ENCODE results near the gene COCH. TPM values are rescaled to one million over a fixed set of nuclear protein-coding genes. Genes with fewer than 3 reads are reported as not detected.
"Not testable (repeated sequence)": the region's sequence is repeated elsewhere in the genome, so short reads cannot be mapped to it uniquely, and the experiment has no call there.

The COCH gene
- total RNA-seq, 2 experiments from 2014 or later, result 0.10 to 0.33 TPM

GRCh38 chr14:30884901-30885300 is 10.5 kb downstream of the COCH start:
- no peak overlapping the region for H3K27ac Mint-ChIP-seq
- H3K27me3 Mint-ChIP-seq, result no peaks in the 10 kb centered on the region
- POLR2A ChIA-PET, result no interaction called here
- no peaks in the 10 kb centered on the region for H3K9me3 Mint-ChIP-seq
- peaks cover 7% of the 10 kb centered on the region for H3K4me1 Mint-ChIP-seq
- CTCF ChIA-PET, result no interaction called here
- DNase-seq, result no peak
- no peaks in the 10 kb centered on the region for H3K36me3 Mint-ChIP-seq (ENCODE audit: low read depth)
- H3K4me3 Mint-ChIP-seq, result no peak overlapping the region

GRCh38 chr14:30885840-30886740 is 11.7 kb downstream of the COCH start:
- Mint-ChIP-seq H3K27ac (no peak overlapping the region), H3K4me3 (no peak overlapping the region), H3K27me3 (no peaks in the 10 kb centered on the region), H3K9me3 (no peaks in the 10 kb centered on the region), H3K4me1 (peaks cover 7% of the 10 kb centered on the region), H3K36me3 (ENCODE audit: low read depth) (no peaks in the 10 kb centered on the region)
- ChIA-PET CTCF (no interaction called here), POLR2A (no interaction called here)
- DNase-seq, result no peak

- CTCF ChIA-PET, result no interaction called here
- Mint-ChIP-seq H3K27ac (no peak overlapping the region), H3K27me3 (no peaks in the 10 kb centered on the region), H3K9me3 (no peaks in the 10 kb centered on the region), H3K4me1 (peaks cover 1% of the 10 kb centered on the region), H3K4me3 (no peak overlapping the region), H3K36me3 (ENCODE audit: low read depth) (no peaks in the 10 kb centered on the region)
- no peak for DNase-seq
- POLR2A ChIA-PET, result no interaction called here
Observed at GRCh38 chr14:30888480-30889243, 14.3 kb downstream of the COCH start.

GRCh38 chr14:30889244-30889594 is 14.9 kb downstream of the COCH start:
- Mint-ChIP-seq H3K36me3 (ENCODE audit: low read depth) (no peaks in the 10 kb centered on the region), H3K9me3 (no peaks in the 10 kb centered on the region), H3K27ac (no peak overlapping the region), H3K27me3 (no peaks in the 10 kb centered on the region), H3K4me3 (no peak overlapping the region), H3K4me1 (peaks cover 1% of the 10 kb centered on the region)
- DNase-seq, result no peak
- ChIA-PET POLR2A (no interaction called here), CTCF (no interaction called here)

GRCh38 chr14:30893819-30894218 is 19.5 kb downstream of the COCH start:
- POLR2A ChIA-PET, result no interaction called here
- Mint-ChIP-seq H3K27me3 (no peaks in the 10 kb centered on the region), H3K27ac (no peak overlapping the region), H3K36me3 (ENCODE audit: low read depth) (peaks cover 12% of the 10 kb centered on the region), H3K4me3 (no peak overlapping the region), H3K4me1 (peaks cover 1% of the 10 kb centered on the region), H3K9me3 (no peaks in the 10 kb centered on the region)
- no peak for DNase-seq
- CTCF ChIA-PET, result no interaction called here

- Mint-ChIP-seq H3K4me3 (no peak overlapping the region), H3K36me3 (ENCODE audit: low read depth) (peaks cover 19% of the 10 kb centered on the region), H3K4me1 (peaks cover 4% of the 10 kb centered on the region), H3K27me3 (no peaks in the 10 kb centered on the region), H3K27ac (no peak overlapping the region), H3K9me3 (no peaks in the 10 kb centered on the region)
- DNase-seq, result no peak
- ChIA-PET POLR2A (no interaction called here), CTCF (interaction anchor here (0.8 kb wide), 1 partner anchor 396 kb away, joined by 5 read pairs; no protein-coding TSS in a partner anchor)
Observed at GRCh38 chr14:30894923-30895515, 20.7 kb downstream of the COCH start.

- H3K4me3 Mint-ChIP-seq, result no peak overlapping the region
- no peak overlapping the region for H3K27ac Mint-ChIP-seq
- peaks cover 4% of the 10 kb centered on the region for H3K4me1 Mint-ChIP-seq
- ChIA-PET POLR2A (no interaction called here), CTCF (no interaction called here)
- DNase-seq, result no peak
- no peaks in the 10 kb centered on the region for H3K27me3 Mint-ChIP-seq
- H3K9me3 Mint-ChIP-seq, result no peaks in the 10 kb centered on the region
- peaks cover 24% of the 10 kb centered on the region for H3K36me3 Mint-ChIP-seq (ENCODE audit: low read depth)
Observed at GRCh38 chr14:30896435-30896834, 22.1 kb downstream of the COCH start.

- POLR2A ChIA-PET, H3K9me3 Mint-ChIP-seq, H3K27ac Mint-ChIP-seq, H3K4me1 Mint-ChIP-seq, CTCF ChIA-PET, H3K4me3 Mint-ChIP-seq, DNase-seq, H3K27me3 Mint-ChIP-seq: not testable (repeated sequence)
- peaks cover 28% of the 10 kb centered on the region for H3K36me3 Mint-ChIP-seq (ENCODE audit: low read depth)
Observed at GRCh38 chr14:30897121-30897520, 22.8 kb downstream of the COCH start.

- Mint-ChIP-seq H3K27me3 (no peaks in the 10 kb centered on the region), H3K4me1 (peaks cover 4% of the 10 kb centered on the region), H3K27ac (no peak overlapping the region), H3K9me3 (no peaks in the 10 kb centered on the region), H3K4me3 (no peak overlapping the region), H3K36me3 (ENCODE audit: low read depth) (peaks cover 33% of the 10 kb centered on the region)
- POLR2A ChIA-PET, result no interaction called here
- CTCF ChIA-PET, result no interaction called here
- DNase-seq, result no peak
Observed at GRCh38 chr14:30903285-30904124, 29.1 kb downstream of the COCH start.

GRCh38 chr14:30906752-30907658 is 32.6 kb downstream of the COCH start:
- H3K27me3 Mint-ChIP-seq, result no peaks in the 10 kb centered on the region
- DNase-seq, result no peak
- no peak overlapping the region for H3K27ac Mint-ChIP-seq
- H3K9me3 Mint-ChIP-seq, result no peaks in the 10 kb centered on the region
- ChIA-PET CTCF (interaction anchor here (1.0 kb wide), 1 partner anchor 286 kb away, joined by 4 read pairs; no protein-coding TSS in a partner anchor), POLR2A (no interaction called here)
- H3K4me3 Mint-ChIP-seq, result no peak overlapping the region
- peaks cover 24% of the 10 kb centered on the region for H3K36me3 Mint-ChIP-seq (ENCODE audit: low read depth)
- no peaks in the 10 kb centered on the region for H3K4me1 Mint-ChIP-seq

GRCh38 chr14:30907659-30908057 is 33.3 kb downstream of the COCH start:
- Mint-ChIP-seq H3K27ac (no peak overlapping the region), H3K9me3 (no peaks in the 10 kb centered on the region), H3K4me1 (no peaks in the 10 kb centered on the region), H3K36me3 (ENCODE audit: low read depth) (peaks cover 20% of the 10 kb centered on the region), H3K27me3 (no peaks in the 10 kb centered on the region), H3K4me3 (no peak overlapping the region)
- DNase-seq, result no peak
- ChIA-PET POLR2A (no interaction called here), CTCF (no interaction called here)

GRCh38 chr14:30908826-30909225 is 34.5 kb downstream of the COCH start:
- Mint-ChIP-seq H3K27me3 (no peaks in the 10 kb centered on the region), H3K27ac (no peak overlapping the region), H3K4me3 (no peak overlapping the region), H3K36me3 (ENCODE audit: low read depth) (peaks cover 20% of the 10 kb centered on the region), H3K9me3 (no peaks in the 10 kb centered on the region), H3K4me1 (no peaks in the 10 kb centered on the region)
- ChIA-PET CTCF (no interaction called here), POLR2A (no interaction called here)
- DNase-seq, result no peak
